ENCODE data around the gene CCDC195.

DNA sequence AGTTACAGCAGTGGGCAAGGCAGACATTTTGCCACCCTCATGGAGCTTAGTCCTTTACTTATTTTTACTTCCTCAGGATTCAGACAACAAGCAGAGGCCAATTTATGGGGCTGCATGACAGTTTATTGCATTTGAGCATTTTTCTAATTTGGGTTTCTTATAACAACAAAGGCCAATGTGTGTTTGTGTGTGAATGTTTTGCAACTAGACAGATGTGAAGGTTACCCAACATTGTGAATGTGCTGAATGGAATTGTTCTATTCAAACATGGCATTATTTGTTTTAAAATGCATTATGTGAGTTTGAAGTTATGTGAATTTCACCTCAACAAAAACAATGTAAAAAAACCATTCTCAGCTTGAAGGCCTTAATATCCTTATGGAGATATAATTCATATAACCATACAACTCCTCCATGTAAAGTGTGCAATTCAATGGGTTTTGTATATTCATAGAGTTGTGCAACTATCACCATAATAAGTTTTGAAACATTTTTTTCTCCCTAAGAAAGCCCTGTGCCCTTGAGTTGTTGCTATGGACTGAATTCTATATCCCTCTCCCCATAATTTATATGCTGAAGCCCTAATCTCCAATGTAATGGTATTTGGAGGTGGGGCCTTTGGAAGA, 57.3 kb downstream of the CCDC195 start:
- TF ChIP-seq, protein P1, sequence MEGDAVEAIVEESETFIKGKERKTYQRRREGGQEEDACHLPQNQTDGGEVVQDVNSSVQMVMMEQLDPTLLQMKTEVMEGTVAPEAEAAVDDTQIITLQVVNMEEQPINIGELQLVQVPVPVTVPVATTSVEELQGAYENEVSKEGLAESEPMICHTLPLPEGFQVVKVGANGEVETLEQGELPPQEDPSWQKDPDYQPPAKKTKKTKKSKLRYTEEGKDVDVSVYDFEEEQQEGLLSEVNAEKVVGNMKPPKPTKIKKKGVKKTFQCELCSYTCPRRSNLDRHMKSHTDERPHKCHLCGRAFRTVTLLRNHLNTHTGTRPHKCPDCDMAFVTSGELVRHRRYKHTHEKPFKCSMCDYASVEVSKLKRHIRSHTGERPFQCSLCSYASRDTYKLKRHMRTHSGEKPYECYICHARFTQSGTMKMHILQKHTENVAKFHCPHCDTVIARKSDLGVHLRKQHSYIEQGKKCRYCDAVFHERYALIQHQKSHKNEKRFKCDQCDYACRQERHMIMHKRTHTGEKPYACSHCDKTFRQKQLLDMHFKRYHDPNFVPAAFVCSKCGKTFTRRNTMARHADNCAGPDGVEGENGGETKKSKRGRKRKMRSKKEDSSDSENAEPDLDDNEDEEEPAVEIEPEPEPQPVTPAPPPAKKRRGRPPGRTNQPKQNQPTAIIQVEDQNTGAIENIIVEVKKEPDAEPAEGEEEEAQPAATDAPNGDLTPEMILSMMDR (conservative IDR thresholded peaks at IDR 0.05) = no peak
- TF ChIP-seq ZFX (IDR thresholded peaks at IDR 0.05) = no peak

All from C4-2B (cell line).